ENCODE results near the gene KCND2. TPM values are rescaled to one million over a fixed set of nuclear protein-coding genes. Genes with fewer than 3 reads are reported as not detected.

KCND2 gene
- total RNA-seq, 1 donor from 2014 or later, result 0.46 TPM

DNA sequence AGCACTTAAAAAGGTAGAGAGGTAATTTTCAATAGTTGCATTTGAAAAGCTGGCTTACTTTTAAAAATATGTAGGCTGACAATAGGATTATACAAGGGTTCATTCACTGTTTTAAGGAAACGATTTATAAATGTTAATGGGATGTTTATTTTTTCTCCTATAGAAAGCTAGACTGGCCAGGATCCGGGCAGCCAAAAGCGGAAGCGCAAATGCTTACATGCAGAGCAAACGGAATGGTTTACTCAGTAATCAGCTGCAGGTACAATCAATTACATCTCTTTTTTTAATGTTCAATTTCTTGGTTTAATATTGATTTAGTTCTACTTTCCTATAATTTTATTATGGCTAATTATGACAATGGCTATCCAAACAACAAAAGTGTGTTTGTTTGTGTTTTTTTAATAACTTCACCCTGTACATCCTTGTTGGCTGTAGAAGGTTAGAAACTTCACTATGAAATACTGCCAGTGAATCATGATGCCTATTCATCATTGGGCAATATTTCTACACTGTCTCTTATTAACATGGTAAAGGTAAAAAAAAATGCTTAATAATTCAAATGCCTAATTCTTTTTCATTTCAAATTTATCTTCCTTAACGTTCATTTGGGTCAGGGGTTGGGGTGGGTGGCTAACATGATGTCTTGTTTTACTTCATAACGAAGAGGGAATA, 468.5 kb downstream of the KCND2 start:
- TF ChIP-seq, protein P1, sequence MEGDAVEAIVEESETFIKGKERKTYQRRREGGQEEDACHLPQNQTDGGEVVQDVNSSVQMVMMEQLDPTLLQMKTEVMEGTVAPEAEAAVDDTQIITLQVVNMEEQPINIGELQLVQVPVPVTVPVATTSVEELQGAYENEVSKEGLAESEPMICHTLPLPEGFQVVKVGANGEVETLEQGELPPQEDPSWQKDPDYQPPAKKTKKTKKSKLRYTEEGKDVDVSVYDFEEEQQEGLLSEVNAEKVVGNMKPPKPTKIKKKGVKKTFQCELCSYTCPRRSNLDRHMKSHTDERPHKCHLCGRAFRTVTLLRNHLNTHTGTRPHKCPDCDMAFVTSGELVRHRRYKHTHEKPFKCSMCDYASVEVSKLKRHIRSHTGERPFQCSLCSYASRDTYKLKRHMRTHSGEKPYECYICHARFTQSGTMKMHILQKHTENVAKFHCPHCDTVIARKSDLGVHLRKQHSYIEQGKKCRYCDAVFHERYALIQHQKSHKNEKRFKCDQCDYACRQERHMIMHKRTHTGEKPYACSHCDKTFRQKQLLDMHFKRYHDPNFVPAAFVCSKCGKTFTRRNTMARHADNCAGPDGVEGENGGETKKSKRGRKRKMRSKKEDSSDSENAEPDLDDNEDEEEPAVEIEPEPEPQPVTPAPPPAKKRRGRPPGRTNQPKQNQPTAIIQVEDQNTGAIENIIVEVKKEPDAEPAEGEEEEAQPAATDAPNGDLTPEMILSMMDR (IDR thresholded peaks at IDR 0.05), result no peak
- Mint-ChIP-seq H3K9me3 (ENCODE audit: unreplicated experiment) (no peaks in the 10 kb centered on the region), H3K36me3 (ENCODE audit: unreplicated experiment) (no peaks in the 10 kb centered on the region), H3K4me3 (ENCODE audit: unreplicated experiment) (no peak overlapping the region), H3K4me1 (ENCODE audit: unreplicated experiment) (peaks cover 27% of the 10 kb centered on the region), H3K27ac (ENCODE audit: unreplicated experiment) (no peak overlapping the region), H3K27me3 (ENCODE audit: unreplicated experiment) (no peaks in the 10 kb centered on the region)
- DNase-seq (ENCODE audit: extremely low spot score, unreplicated experiment), result no peak

DNA sequence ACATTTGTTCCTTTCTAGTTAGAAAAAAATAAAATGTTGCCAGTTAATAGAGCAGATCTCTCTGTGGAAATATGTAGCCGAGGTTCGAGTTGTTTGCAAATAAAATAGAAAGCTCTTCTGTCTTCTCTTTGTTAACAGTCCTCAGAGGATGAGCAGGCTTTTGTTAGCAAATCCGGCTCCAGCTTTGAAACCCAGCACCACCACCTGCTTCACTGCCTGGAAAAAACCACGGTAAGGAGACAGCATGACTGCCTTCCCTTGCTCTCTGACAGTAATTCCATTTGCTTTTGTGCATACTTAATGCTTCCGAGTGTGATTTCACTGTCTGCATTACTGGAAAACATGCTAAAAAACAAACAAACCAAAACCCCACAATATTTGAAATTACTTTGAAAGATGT, 469.4 kb downstream of the KCND2 start:
- H3K4me3 Mint-ChIP-seq (ENCODE audit: unreplicated experiment), result no peak overlapping the region
- no peak for DNase-seq (ENCODE audit: extremely low spot score, unreplicated experiment)
- peaks cover 27% of the 10 kb centered on the region for H3K4me1 Mint-ChIP-seq (ENCODE audit: unreplicated experiment)
- no peaks in the 10 kb centered on the region for H3K27me3 Mint-ChIP-seq (ENCODE audit: unreplicated experiment)
- no peak overlapping the region for H3K27ac Mint-ChIP-seq (ENCODE audit: unreplicated experiment)
- no peaks in the 10 kb centered on the region for H3K9me3 Mint-ChIP-seq (ENCODE audit: unreplicated experiment)
- TF ChIP-seq, protein P1 (IDR thresholded peaks at IDR 0.05), result no peak
- no peaks in the 10 kb centered on the region for H3K36me3 Mint-ChIP-seq (ENCODE audit: unreplicated experiment)

DNA sequence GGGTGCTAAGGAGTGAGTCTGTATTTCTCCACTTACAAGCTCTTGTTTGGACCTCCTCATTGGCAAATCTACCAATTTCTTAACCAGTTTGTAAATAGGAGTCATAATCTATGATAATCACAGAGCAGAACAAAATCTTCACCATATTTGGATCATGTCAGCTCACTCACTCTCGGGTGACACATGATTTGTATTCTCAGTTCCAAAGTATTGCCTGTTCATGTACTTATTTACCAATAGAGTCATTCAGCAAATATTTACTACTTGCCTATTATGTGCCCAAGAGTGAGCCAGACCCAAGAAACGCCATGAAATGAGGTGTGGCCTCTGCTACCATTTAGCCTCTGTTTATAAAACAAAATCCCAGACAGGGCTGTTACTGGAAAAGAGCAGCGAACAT, 470.2 kb downstream of the KCND2 start:
- no peak overlapping the region for H3K4me3 Mint-ChIP-seq (ENCODE audit: unreplicated experiment)
- peaks cover 27% of the 10 kb centered on the region for H3K4me1 Mint-ChIP-seq (ENCODE audit: unreplicated experiment)
- no peak for DNase-seq (ENCODE audit: extremely low spot score, unreplicated experiment)
- no peaks in the 10 kb centered on the region for H3K27me3 Mint-ChIP-seq (ENCODE audit: unreplicated experiment)
- H3K9me3 Mint-ChIP-seq (ENCODE audit: unreplicated experiment), result no peaks in the 10 kb centered on the region
- no peak overlapping the region for H3K27ac Mint-ChIP-seq (ENCODE audit: unreplicated experiment)
- no peaks in the 10 kb centered on the region for H3K36me3 Mint-ChIP-seq (ENCODE audit: unreplicated experiment)
- TF ChIP-seq, protein P1 (IDR thresholded peaks at IDR 0.05), result no peak

DNA sequence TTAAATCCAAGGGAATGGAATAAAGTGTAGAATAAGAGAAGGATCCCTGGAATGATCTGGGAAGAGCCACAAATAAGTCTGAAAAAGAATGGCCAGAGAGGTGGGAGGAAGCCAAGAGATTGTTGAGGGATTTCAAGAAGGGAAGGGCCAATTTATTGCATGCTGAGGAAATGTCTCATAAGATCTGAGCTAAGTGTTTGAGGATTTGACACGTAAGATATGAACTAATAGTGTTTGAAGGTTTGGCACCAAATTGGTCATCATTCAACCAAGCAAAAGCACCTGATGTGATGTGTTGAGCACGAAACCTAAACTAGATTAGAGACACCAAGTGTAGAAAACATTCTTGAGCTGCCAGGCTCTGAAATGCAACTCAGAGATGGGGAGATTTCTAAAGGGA, 487.1 kb downstream of the KCND2 start:
- TF ChIP-seq, protein P1 (IDR thresholded peaks at IDR 0.05), result no peak
- H3K27me3 Mint-ChIP-seq (ENCODE audit: unreplicated experiment), result no peaks in the 10 kb centered on the region
- DNase-seq (ENCODE audit: extremely low spot score, unreplicated experiment), result no peak
- no peaks in the 10 kb centered on the region for H3K36me3 Mint-ChIP-seq (ENCODE audit: unreplicated experiment)
- H3K4me3 Mint-ChIP-seq (ENCODE audit: unreplicated experiment), result no peak overlapping the region
- peaks cover 3% of the 10 kb centered on the region for H3K4me1 Mint-ChIP-seq (ENCODE audit: unreplicated experiment)
- H3K27ac Mint-ChIP-seq (ENCODE audit: unreplicated experiment), result no peak overlapping the region
- no peaks in the 10 kb centered on the region for H3K9me3 Mint-ChIP-seq (ENCODE audit: unreplicated experiment)

DNA sequence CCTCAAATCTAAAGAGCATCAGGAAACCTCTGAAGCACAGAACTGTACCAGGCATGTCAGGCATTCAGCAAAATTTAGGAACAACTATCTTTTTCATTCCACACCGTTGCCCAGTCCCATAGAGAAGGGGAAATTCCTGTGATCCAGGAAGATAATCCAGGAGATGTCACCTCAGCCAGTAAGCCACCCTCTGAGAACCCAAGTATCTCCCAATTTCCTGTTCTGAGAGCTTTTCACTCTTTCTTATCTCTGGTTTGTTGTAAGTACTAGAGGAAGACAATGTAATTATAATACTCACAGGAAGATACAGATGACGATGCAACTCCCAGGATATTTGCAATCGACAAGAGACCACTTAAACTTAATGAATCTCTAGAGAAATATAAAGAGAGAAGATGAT, 487.9 kb downstream of the KCND2 start:
- no peak for DNase-seq (ENCODE audit: extremely low spot score, unreplicated experiment)
- no peaks in the 10 kb centered on the region for H3K36me3 Mint-ChIP-seq (ENCODE audit: unreplicated experiment)
- no peak overlapping the region for H3K27ac Mint-ChIP-seq (ENCODE audit: unreplicated experiment)
- H3K4me3 Mint-ChIP-seq (ENCODE audit: unreplicated experiment), result no peak overlapping the region
- H3K9me3 Mint-ChIP-seq (ENCODE audit: unreplicated experiment), result no peaks in the 10 kb centered on the region
- TF ChIP-seq, protein P1 (IDR thresholded peaks at IDR 0.05), result no peak
- no peaks in the 10 kb centered on the region for H3K27me3 Mint-ChIP-seq (ENCODE audit: unreplicated experiment)
- peaks cover 3% of the 10 kb centered on the region for H3K4me1 Mint-ChIP-seq (ENCODE audit: unreplicated experiment)

Measured in osteocyte (in vitro differentiated cells).